22Rv1 (cell line): Measurements from ENCODE around the gene RFPL1.

Experiments used
- H3K27ac ChIP-seq: fragments of 450-650 bp; 2 replicates; pipeline ENCODE4 v1.5.1; 2017
- ZFX ChIP-seq: fragments of 450-650 bp; IDR thresholded peaks from 2 replicates; pipeline ENCODE4 v1.6.1; 2017; ENCODE audit warnings: antibody characterized with exemption, borderline replicate concordance
- TF ChIP-seq, protein P1 (sequence below): fragments of 450-650 bp; IDR thresholded peaks from 2 replicates; pipeline ENCODE4 v1.5.1; 2017; ENCODE audit warnings: mild to moderate bottlenecking

RFPL1 gene

GRCh38 chr22:29443861-29444792 is 5.7 kb downstream of the RFPL1 start:
- no peak for TF ChIP-seq ZFX
- H3K27ac ChIP-seq: no peak overlapping the region

DNA sequence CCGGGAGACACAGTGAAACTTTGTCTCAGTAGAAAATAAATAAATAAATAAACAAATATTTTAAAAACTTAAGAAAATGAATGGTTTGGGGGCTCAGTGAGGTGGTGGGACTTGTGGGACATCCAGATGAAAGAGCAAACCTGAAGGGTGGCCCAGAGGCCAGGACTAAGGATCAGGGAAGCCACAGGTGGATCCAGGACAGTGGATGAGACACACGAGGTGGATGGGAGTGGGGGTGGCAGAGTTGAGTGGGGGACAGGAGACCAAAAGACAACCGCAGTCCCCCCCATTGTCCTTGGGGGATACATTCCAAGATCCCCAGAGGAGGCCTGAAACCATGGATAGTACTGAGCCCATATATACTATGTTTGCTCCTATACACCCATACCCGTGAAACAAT is 7.1 kb downstream of the RFPL1 start:
- no peak overlapping the region for H3K27ac ChIP-seq
- TF ChIP-seq ZFX: no peak
- TF ChIP-seq, protein P1, sequence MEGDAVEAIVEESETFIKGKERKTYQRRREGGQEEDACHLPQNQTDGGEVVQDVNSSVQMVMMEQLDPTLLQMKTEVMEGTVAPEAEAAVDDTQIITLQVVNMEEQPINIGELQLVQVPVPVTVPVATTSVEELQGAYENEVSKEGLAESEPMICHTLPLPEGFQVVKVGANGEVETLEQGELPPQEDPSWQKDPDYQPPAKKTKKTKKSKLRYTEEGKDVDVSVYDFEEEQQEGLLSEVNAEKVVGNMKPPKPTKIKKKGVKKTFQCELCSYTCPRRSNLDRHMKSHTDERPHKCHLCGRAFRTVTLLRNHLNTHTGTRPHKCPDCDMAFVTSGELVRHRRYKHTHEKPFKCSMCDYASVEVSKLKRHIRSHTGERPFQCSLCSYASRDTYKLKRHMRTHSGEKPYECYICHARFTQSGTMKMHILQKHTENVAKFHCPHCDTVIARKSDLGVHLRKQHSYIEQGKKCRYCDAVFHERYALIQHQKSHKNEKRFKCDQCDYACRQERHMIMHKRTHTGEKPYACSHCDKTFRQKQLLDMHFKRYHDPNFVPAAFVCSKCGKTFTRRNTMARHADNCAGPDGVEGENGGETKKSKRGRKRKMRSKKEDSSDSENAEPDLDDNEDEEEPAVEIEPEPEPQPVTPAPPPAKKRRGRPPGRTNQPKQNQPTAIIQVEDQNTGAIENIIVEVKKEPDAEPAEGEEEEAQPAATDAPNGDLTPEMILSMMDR: no peak

GRCh38 chr22:29447906-29448305 is 9.5 kb downstream of the RFPL1 start:
- H3K27ac ChIP-seq: no peak overlapping the region
- TF ChIP-seq, protein P1: no peak
- no peak for TF ChIP-seq ZFX

GRCh38 chr22:29449296-29449875 is 11.0 kb downstream of the RFPL1 start:
- TF ChIP-seq ZFX: no peak

DNA sequence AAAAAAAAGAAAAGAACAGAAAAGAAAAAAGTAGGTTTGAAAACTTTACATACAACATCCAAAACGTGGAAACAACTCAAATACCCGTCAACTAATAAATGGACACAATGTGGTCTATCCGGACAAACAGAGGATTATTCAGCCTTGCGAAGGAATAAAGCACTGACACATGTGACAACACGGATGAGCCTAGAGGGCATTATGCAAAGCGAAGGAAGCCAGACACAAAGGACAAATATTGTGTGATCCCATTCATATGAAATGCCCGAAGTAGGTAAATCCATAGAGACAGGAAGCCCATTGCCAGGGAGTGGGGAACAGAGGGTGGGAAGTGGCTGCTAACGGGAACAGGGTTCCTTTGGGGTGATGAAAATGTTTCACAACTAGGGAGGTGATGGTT is 11.8 kb downstream of the RFPL1 start:
- TF ChIP-seq, protein P1: no peak
- TF ChIP-seq ZFX: no peak
- no peak overlapping the region for H3K27ac ChIP-seq

More at GRCh38 chr22:29449296-29449875, 11.0 kb downstream of the RFPL1 start:
- H3K27ac ChIP-seq: no peak overlapping the region

- H3K27ac ChIP-seq: no peak overlapping the region
- TF ChIP-seq, protein P1: no peak
- TF ChIP-seq ZFX: no peak
These were observed 13.5 kb downstream of the RFPL1 start for GRCh38 chr22:29451863-29452262.

DNA sequence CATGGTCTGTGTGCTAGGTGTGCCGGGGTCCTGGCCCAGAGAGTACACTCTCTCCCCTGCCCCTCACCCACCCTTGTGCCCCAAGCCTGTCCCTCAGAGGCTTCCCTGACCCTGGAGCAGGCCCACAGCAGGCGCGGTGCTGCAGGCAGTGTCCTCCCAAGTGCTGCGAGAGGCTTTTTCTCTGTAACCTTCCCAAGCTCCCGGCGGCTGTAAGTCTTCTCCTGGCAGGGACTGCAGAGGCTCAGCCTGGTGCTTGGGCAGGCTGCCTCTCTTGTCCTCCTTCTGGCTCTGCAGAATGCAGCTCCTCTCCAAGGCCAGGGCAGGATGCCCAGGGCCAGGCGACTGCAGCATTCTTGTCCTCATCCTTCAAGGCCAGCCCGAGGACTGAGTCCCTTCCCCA is 15.9 kb downstream of the RFPL1 start:
- TF ChIP-seq ZFX: no peak
- TF ChIP-seq, protein P1: no peak
- H3K27ac ChIP-seq: no peak overlapping the region

DNA sequence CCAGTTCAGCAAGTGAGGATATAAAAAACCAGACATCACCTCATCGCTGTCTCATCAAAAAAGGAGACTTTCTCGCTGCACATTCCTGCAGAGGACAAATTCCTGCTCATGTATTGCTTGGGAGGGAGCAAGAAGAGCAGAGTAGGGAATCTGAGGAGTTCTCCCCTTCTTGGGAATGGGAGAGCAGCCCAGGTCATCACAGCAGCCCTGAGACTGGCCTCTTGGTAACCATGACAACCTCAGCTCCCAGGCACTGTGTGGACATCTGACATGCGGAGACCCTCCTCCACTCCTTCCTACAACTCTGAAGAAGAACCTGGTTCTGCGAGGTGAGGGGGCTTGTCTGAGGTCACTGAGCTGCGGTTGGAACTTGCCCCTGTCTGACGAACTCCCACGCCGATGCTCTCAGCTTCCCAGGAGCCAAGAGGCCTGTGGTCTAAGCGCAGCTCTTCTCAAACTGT is 17.9 kb downstream of the RFPL1 start:
- no peak overlapping the region for H3K27ac ChIP-seq
- TF ChIP-seq, protein P1: no peak
- no peak for TF ChIP-seq ZFX
